Keratinocyte (primary cell): ENCODE data around the gene TMPRSS6. TPM values are rescaled to one million over a fixed set of nuclear protein-coding genes. Genes with fewer than 3 reads are reported as not detected.

Experiments used
- DNase-seq: peaks from one replicate; pipeline ENCODE4 v3.0.0-alpha.2; 2011; ENCODE audit warnings: low read depth, missing footprints, low spot score
- FAIRE-seq: peaks from 2 replicates; lab custom pipeline; 2011; peaks lifted over from hg19 to GRCh38; lab: Jason Lieb, UNC
- H2AFZ ChIP-seq: 2 replicates; pipeline ENCODE4 v1.6.0; 2012; ENCODE audit warnings: low read length, control low read depth, inconsistent platforms; ENCODE audit not compliant: control insufficient read depth
- H3K27ac ChIP-seq: 2 replicates; pipeline ENCODE4 v1.5.1; 2011; ENCODE audit warnings: low read length; ENCODE audit not compliant: control insufficient read depth, insufficient read depth
- H3K27me3 ChIP-seq: 3 replicates; pipeline ENCODE4 v1.6.0; 2011; ENCODE audit warnings: low read length; ENCODE audit not compliant: control insufficient read depth, insufficient read depth; ENCODE audit errors: extremely low read depth
- H3K36me3 ChIP-seq, 2 experiments: 2 replicates in 1 of 2; 3 replicates in 1 of 2; pipeline ENCODE4 v1.5.1; 2011; ENCODE audit warnings: low read length in 2 of 2, mild to moderate bottlenecking in 1 of 2; ENCODE audit not compliant: control insufficient read depth in 2 of 2, insufficient read depth in 2 of 2; ENCODE audit errors: extremely low read depth in 1 of 2
- H3K4me1 ChIP-seq: 3 replicates; pipeline ENCODE4 v1.5.1; 2011; ENCODE audit warnings: low read length; ENCODE audit not compliant: control insufficient read depth, insufficient read depth; ENCODE audit errors: extremely low read depth
- H3K4me2 ChIP-seq: 3 replicates; pipeline ENCODE4 v1.6.0; 2011; ENCODE audit warnings: low read depth, low read length; ENCODE audit not compliant: control insufficient read depth, insufficient read depth; ENCODE audit errors: extremely low read depth
- H3K4me3 ChIP-seq, 3 experiments: fragments of 200-600 bp in 1 of 3; sonication (generic) in 1 of 3; 2 replicates in 2 of 3; 3 replicates in 1 of 3; pipeline ENCODE4 v1.5.1; 2011 to 2016; ENCODE audit warnings: low read length in 3 of 3, mild to moderate bottlenecking in 3 of 3, control low read depth in 2 of 3, inconsistent platforms in 1 of 3, low read depth in 1 of 3, mixed read lengths in 1 of 3, mixed run types in 1 of 3, moderate library complexity in 1 of 3; ENCODE audit not compliant: control insufficient read depth in 2 of 3, insufficient read depth in 2 of 3; ENCODE audit errors: extremely low read depth in 1 of 3
- H3K79me2 ChIP-seq: 2 replicates; pipeline ENCODE4 v1.6.0; 2012; ENCODE audit warnings: low read length; ENCODE audit not compliant: control insufficient read depth, insufficient read depth
- H3K9ac ChIP-seq: 3 replicates; pipeline ENCODE4 v1.6.0; 2011; ENCODE audit warnings: low read length; ENCODE audit not compliant: control insufficient read depth, insufficient read depth; ENCODE audit errors: extremely low read depth
- H3K9me1 ChIP-seq: 3 replicates; pipeline ENCODE4 v1.6.0; 2011; ENCODE audit warnings: low read length; ENCODE audit not compliant: control insufficient read depth, insufficient read depth; ENCODE audit errors: extremely low read depth
- H3K9me3 ChIP-seq: 2 replicates; pipeline ENCODE4 v1.5.1; 2012; ENCODE audit warnings: low read depth, low read length; ENCODE audit not compliant: control insufficient read depth
- H4K20me1 ChIP-seq: 3 replicates; pipeline ENCODE4 v1.6.0; 2011; ENCODE audit warnings: low read length; ENCODE audit not compliant: control insufficient read depth, insufficient read depth; ENCODE audit errors: extremely low read depth
- EZH2 ChIP-seq: IDR thresholded peaks from one replicate; pipeline ENCODE4 v1.6.1; 2012; ENCODE audit warnings: inconsistent platforms, mild to moderate bottlenecking, low read length, moderate library complexity
- dilution Hi-C: fragments of 300-500 bp; cut with MboI; formaldehyde crosslinking; loops from one replicate; pipeline ENCODE4 v1.7.0; 2020; ENCODE audit warnings: low sequenced_read_pairs; ENCODE audit not compliant: extremely low pct_ligation_motif_present
- polyA plus RNA-seq, 5 experiments: library from polyadenylated mRNA; depleted of rRNA in 3 of 5; stranded (reverse) in 3 of 5; stranded (forward) in 1 of 5; unstranded in 1 of 5; fragments of >200 nt; gene quantifications; 1 replicate in 1 of 5; 2 replicates in 3 of 5; 3 replicates in 1 of 5; pipeline versions ENCODE4 v1.2.1 to v1.2.3, GENCODE V29; 2011 to 2012; ENCODE audit warnings: missing spikeins in 2 of 5, low read depth in 1 of 5, low replicate concordance in 1 of 5
- TF ChIP-seq, protein P1 (sequence below), 3 experiments: IDR thresholded peaks in 1 of 3; conservative IDR thresholded peaks in 1 of 3; optimal IDR thresholded peaks in 1 of 3; 2 replicates in 2 of 3; 3 replicates in 1 of 3; pipeline versions ENCODE3 to v1.5.1; 2011; ENCODE audit warnings: low read length in 3 of 3, mild to moderate bottlenecking in 3 of 3, moderate library complexity in 2 of 3, control low read depth in 1 of 3, inconsistent platforms in 1 of 3; ENCODE audit not compliant: insufficient read depth in 2 of 3; ENCODE audit errors: extremely low read depth in 1 of 3

The TMPRSS6 gene
- polyA plus RNA-seq, 1 donor (not counting 4 experiments of a cell fraction or from before 2014, with no cell fraction given): not detected

DNA sequence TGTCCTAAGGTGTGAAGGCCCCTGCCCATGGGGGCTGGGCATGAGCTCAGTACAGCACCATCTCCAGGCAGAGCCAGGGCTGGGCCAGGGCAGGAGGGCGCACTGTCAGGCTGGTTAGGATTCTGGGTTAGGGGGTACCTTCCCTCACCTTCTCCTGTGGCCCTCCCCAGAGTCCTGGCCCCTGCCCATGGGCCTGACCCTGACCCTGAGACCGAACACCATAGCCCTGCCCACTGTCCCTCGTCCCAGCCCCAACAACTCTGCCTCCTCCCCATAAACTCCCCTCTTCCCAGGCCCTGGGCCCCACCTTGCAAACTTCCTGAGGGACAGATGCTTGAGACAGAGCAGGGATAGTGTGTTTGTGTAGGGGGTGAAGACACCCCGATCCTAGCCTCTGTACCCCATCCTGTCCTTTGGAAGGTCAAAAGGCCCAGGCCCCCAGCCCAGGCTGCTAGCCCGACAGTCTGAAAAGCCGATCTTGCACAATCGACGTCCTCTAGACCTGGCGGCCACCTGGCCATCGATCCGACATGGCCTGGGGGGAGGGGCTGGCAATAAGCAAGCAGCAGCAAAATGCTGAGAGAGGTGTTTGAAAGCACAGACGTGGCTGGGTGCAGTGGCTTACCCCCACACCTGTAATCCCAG lies 2.7 kb upstream of the TMPRSS6 start:
- DNase-seq (no peak), FAIRE-seq (no peak)
- TF ChIP-seq EZH2: no peak
- TF ChIP-seq, protein P1, sequence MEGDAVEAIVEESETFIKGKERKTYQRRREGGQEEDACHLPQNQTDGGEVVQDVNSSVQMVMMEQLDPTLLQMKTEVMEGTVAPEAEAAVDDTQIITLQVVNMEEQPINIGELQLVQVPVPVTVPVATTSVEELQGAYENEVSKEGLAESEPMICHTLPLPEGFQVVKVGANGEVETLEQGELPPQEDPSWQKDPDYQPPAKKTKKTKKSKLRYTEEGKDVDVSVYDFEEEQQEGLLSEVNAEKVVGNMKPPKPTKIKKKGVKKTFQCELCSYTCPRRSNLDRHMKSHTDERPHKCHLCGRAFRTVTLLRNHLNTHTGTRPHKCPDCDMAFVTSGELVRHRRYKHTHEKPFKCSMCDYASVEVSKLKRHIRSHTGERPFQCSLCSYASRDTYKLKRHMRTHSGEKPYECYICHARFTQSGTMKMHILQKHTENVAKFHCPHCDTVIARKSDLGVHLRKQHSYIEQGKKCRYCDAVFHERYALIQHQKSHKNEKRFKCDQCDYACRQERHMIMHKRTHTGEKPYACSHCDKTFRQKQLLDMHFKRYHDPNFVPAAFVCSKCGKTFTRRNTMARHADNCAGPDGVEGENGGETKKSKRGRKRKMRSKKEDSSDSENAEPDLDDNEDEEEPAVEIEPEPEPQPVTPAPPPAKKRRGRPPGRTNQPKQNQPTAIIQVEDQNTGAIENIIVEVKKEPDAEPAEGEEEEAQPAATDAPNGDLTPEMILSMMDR (optimal IDR thresholded peaks at IDR 0.05 in 1 of 3, IDR thresholded peaks at IDR 0.05 in 1 of 3, conservative IDR thresholded peaks at IDR 0.05 in 1 of 3; ENCODE audit: extremely low read depth in 1 of 3, insufficient read depth in 2 of 3, low read length in 3 of 3): no peak
- H3K79me2 ChIP-seq: no peaks in the 10 kb centered on the region
- no peaks in the 10 kb centered on the region for H4K20me1 ChIP-seq
- dilution Hi-C loops: no loop called here
- no peak overlapping the region for H2AFZ ChIP-seq
- H3K4me3 ChIP-seq: no peak overlapping the region
- no peak overlapping the region for H3K27ac ChIP-seq
- no peaks in the 10 kb centered on the region for H3K4me1 ChIP-seq
- H3K36me3 ChIP-seq: no peaks in the 10 kb centered on the region
- no peaks in the 10 kb centered on the region for H3K9me3 ChIP-seq
- no peak overlapping the region for H3K9ac ChIP-seq
- H3K9me1 ChIP-seq: no peaks in the 10 kb centered on the region
- H3K4me2 ChIP-seq: no peak overlapping the region
- peaks cover 5% of the 10 kb centered on the region for H3K27me3 ChIP-seq

GRCh38 chr22:37111156-37111717 lies 1.7 kb upstream of the TMPRSS6 start:
- FAIRE-seq: no peak
- Histone ChIP-seq H3K9me3 (no peaks in the 10 kb centered on the region), H3K9ac (no peak overlapping the region), H3K27me3 (peaks cover 5% of the 10 kb centered on the region), H3K4me2 (no peak overlapping the region), H3K36me3 (no peaks in the 10 kb centered on the region), H3K27ac (no peak overlapping the region), H3K4me3 (no peak overlapping the region), H2AFZ (no peak overlapping the region), H3K9me1 (no peaks in the 10 kb centered on the region), H3K79me2 (no peaks in the 10 kb centered on the region), H3K4me1 (no peaks in the 10 kb centered on the region), H4K20me1 (no peaks in the 10 kb centered on the region)
- DNase-seq: no peak
- dilution Hi-C loops: no loop called here
- TF ChIP-seq, protein P1 (optimal IDR thresholded peaks at IDR 0.05 in 1 of 3, IDR thresholded peaks at IDR 0.05 in 1 of 3, conservative IDR thresholded peaks at IDR 0.05 in 1 of 3; ENCODE audit: extremely low read depth in 1 of 3, insufficient read depth in 2 of 3, low read length in 3 of 3): no peak
- TF ChIP-seq EZH2: no peak
